Mucosa of stomach (tissue), 1 donor: Measurements from ENCODE around the gene ZNF155.
A peak's percentile ranks its signal among the peaks of the same experiment; 100 is the strongest.
"Not testable (repeated sequence)": the region's sequence is repeated elsewhere in the genome, so short reads cannot be mapped to it uniquely, and the experiment has no call there.

Experiments
- H3K27me3 ChIP-seq: one replicate; pipeline ENCODE4 v1.7.0; 2013; ENCODE audit warnings: mild to moderate bottlenecking, low read length; ENCODE audit not compliant: control insufficient read depth, insufficient read depth
- H3K36me3 ChIP-seq: one replicate; pipeline ENCODE4 v1.7.0; 2013; ENCODE audit warnings: low read length; ENCODE audit not compliant: control insufficient read depth, insufficient read depth
- H3K4me1 ChIP-seq: one replicate; pipeline ENCODE4 v1.7.0; 2013; ENCODE audit warnings: mild to moderate bottlenecking, low read length; ENCODE audit not compliant: control insufficient read depth, insufficient read depth
- H3K4me3 ChIP-seq: one replicate; pipeline ENCODE4 v1.7.0; 2013; ENCODE audit warnings: low read length
- H3K9ac ChIP-seq: one replicate; pipeline ENCODE4 v1.7.0; 2013; ENCODE audit warnings: mild to moderate bottlenecking, low read length, moderate library complexity
- H3K9me3 ChIP-seq: one replicate; pipeline ENCODE4 v1.7.0; 2013; ENCODE audit warnings: mild to moderate bottlenecking, low read length, moderate library complexity; ENCODE audit not compliant: control insufficient read depth
- donor health status: Pancreatic carcinoma.

The ZNF155 gene

GRCh38 chr19:43983912-43984686 lies at the start of gene ZNF155:
Gene ZNF155 (plus strand): TSS chr19:43984188. CDS start chr19:43988544, 4,356 bp downstream.
- Histone ChIP-seq H3K36me3 (no peaks in the 10 kb centered on the region), H3K27me3 (no peaks in the 10 kb centered on the region), H3K4me1 (no peaks in the 10 kb centered on the region), H3K9ac (peak within 1 kb of the TSS; percentile 59), H3K4me3 (peak within 1 kb of the TSS; percentile 42), H3K9me3 (no peaks in the 10 kb centered on the region)

- H3K4me1 ChIP-seq: peaks cover 13% of the 10 kb centered on the region
- peak within 1 kb of the TSS; percentile 40 for H3K4me3 ChIP-seq
- no peaks in the 10 kb centered on the region for H3K27me3 ChIP-seq
- no peaks in the 10 kb centered on the region for H3K36me3 ChIP-seq
- H3K9me3 ChIP-seq: no peaks in the 10 kb centered on the region
- peak within 1 kb of the TSS; percentile 62 for H3K9ac ChIP-seq
Measured at GRCh38 chr19:43934985-43935708, 48.8 kb upstream of the ZNF155 start, which contains the start of gene ZNF45. Gene ZNF45 (minus strand): TSS chr19:43935282. CDS start chr19:43922185, 13,097 bp downstream.

- H3K4me3 ChIP-seq: no peak overlapping the region
- no peaks in the 10 kb centered on the region for H3K36me3 ChIP-seq
- no peak overlapping the region for H3K9ac ChIP-seq
- H3K9me3 ChIP-seq: no peaks in the 10 kb centered on the region
- no peaks in the 10 kb centered on the region for H3K27me3 ChIP-seq
- H3K4me1 ChIP-seq: peaks cover 13% of the 10 kb centered on the region
Measured at GRCh38 chr19:43936188-43936587, 47.8 kb upstream of the ZNF155 start.

- H3K9me3 ChIP-seq: no peaks in the 10 kb centered on the region
- H3K27me3 ChIP-seq: no peaks in the 10 kb centered on the region
- no peak overlapping the region for H3K9ac ChIP-seq
- peaks cover 6% of the 10 kb centered on the region for H3K4me1 ChIP-seq
- H3K36me3 ChIP-seq: no peaks in the 10 kb centered on the region
- no peak overlapping the region for H3K4me3 ChIP-seq
Measured at GRCh38 chr19:43939557-43940260, 44.3 kb upstream of the ZNF155 start.

GRCh38 chr19:43940719-43941118 lies 43.3 kb upstream of the ZNF155 start:
- H3K9me3 ChIP-seq: no peaks in the 10 kb centered on the region
- peaks cover 5% of the 10 kb centered on the region for H3K4me1 ChIP-seq
- no peaks in the 10 kb centered on the region for H3K36me3 ChIP-seq
- no peaks in the 10 kb centered on the region for H3K27me3 ChIP-seq
- no peak overlapping the region for H3K9ac ChIP-seq
- no peak overlapping the region for H3K4me3 ChIP-seq

- H3K27me3 ChIP-seq: no peaks in the 10 kb centered on the region
- H3K4me3 ChIP-seq: no peak overlapping the region
- no peaks in the 10 kb centered on the region for H3K36me3 ChIP-seq
- H3K4me1 ChIP-seq: no peaks in the 10 kb centered on the region
- H3K9me3 ChIP-seq: no peaks in the 10 kb centered on the region
- H3K9ac ChIP-seq: no peak overlapping the region
Measured at GRCh38 chr19:43941209-43941608, 42.8 kb upstream of the ZNF155 start.

GRCh38 chr19:43947412-43947811 lies 36.6 kb upstream of the ZNF155 start:
- not testable (repeated sequence) for H3K27me3 ChIP-seq, H3K9ac ChIP-seq, H3K4me1 ChIP-seq, H3K36me3 ChIP-seq, H3K9me3 ChIP-seq, H3K4me3 ChIP-seq

- not testable (repeated sequence) for H3K27me3 ChIP-seq, H3K9ac ChIP-seq, H3K4me3 ChIP-seq, H3K4me1 ChIP-seq, H3K36me3 ChIP-seq, H3K9me3 ChIP-seq
Measured at GRCh38 chr19:43949803-43950202, 34.2 kb upstream of the ZNF155 start.

- Histone ChIP-seq H3K9ac (peak within 1 kb of the TSS; percentile 77), H3K36me3 (no peaks in the 10 kb centered on the region), H3K27me3 (no peaks in the 10 kb centered on the region), H3K4me1 (no peaks in the 10 kb centered on the region), H3K9me3 (no peaks in the 10 kb centered on the region), H3K4me3 (peak within 1 kb of the TSS; percentile 92)
Measured at GRCh38 chr19:43950834-43951645, 32.9 kb upstream of the ZNF155 start, which contains the start of gene ZNF221. Gene ZNF221 (plus strand): TSS chr19:43951228. CDS start chr19:43962727, 11,499 bp downstream.

GRCh38 chr19:43956827-43957226 lies 27.2 kb upstream of the ZNF155 start:
- Histone ChIP-seq H3K36me3 (peaks cover 3% of the 10 kb centered on the region), H3K9me3 (peaks cover 18% of the 10 kb centered on the region), H3K4me3 (no peak overlapping the region), H3K4me1 (no peaks in the 10 kb centered on the region), H3K9ac (no peak overlapping the region), H3K27me3 (no peaks in the 10 kb centered on the region)

- Histone ChIP-seq H3K4me3 (no peak overlapping the region), H3K4me1 (no peaks in the 10 kb centered on the region), H3K9ac (no peak overlapping the region), H3K9me3 (peaks cover 19% of the 10 kb centered on the region), H3K36me3 (peaks cover 3% of the 10 kb centered on the region), H3K27me3 (no peaks in the 10 kb centered on the region)
Measured at GRCh38 chr19:43957891-43958290, 26.1 kb upstream of the ZNF155 start.
